GM19395 (cell line): Measurements from ENCODE around the gene P2RX1.
A peak's percentile ranks its signal among the peaks of the same experiment; 100 is the strongest.

Experiments used
- ATAC-seq: cut with Tn5 transposase; IDR thresholded peaks from one replicate; pipeline ENCODE4 v1.9.1; 2021; ENCODE audit warnings: mild to moderate bottlenecking, moderate library complexity; ENCODE audit not compliant: unreplicated experiment

The P2RX1 gene

DNA sequence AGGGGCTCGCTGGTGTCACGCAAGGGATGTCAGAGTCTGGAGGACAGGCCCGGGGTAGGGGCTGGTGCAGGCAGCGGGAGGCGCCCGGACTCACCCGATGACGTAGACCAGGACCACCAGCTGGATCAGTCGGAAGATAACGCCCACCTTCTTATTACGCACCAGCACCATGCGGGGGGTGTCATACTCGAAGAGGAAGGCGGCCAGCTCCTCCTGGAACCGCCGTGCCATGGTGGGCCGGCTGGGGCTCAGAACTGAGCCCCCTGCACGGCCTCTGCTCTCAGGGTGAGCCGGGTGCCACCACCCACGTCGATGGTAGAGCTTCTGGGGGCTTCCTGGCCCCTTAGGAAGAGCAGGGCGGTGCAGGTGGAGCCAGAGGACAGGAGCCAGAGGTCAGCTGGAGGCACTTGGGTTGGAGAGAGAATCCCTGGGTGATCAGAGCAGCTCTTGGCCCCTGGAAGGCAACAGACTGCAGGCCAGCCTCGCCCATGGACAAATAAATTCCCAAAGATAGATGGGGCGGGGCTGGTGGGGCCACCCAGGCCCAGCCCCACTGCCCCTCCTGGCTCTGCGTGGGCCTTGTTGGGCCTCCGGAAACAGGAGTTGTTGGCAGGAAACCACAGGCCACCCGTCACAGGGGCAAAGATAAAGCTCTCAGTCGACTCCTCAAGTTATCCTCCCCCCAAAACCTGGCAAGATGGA lies at the start of gene P2RX1:
Gene P2RX1 (minus strand): TSS at position 471 of the 702 bp plus-strand sequence. CDS start 240 bp downstream, at position 231.
- no peak for ATAC-seq

DNA sequence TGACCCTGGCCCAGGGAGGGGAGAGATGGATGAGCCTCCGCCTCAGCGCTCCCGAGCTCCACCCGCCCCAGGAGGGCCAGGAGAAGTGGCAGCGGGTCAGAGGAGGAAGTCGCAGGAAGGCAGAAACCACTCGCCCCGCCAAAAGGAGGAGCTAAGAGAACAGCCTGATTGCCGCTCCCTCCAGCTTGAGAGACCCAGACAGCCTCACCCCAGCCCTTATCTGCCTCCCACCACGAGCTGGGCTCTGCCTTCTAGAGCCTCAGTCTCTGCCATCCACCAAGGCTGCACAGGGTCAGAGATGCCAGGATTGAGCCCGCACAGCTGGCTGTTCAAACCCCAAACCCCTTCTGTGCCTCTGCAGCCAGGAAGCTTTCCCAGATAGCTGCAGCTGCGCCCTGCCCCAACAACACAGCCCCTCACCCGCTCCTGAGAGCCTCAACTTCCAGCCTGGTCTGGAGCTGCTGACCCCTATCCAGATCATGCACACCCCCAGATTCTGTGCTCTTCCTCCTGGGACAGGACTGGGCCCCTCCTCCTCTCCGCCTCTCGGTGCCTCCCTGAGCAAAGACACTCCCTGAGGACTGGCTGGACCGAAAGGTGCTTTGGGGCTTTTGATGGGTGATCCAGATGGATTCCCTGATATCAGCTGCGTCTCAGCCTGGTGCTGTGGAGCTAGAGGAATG lies 49.0 kb upstream of the P2RX1 start:
- peak; percentile 48 for ATAC-seq

DNA sequence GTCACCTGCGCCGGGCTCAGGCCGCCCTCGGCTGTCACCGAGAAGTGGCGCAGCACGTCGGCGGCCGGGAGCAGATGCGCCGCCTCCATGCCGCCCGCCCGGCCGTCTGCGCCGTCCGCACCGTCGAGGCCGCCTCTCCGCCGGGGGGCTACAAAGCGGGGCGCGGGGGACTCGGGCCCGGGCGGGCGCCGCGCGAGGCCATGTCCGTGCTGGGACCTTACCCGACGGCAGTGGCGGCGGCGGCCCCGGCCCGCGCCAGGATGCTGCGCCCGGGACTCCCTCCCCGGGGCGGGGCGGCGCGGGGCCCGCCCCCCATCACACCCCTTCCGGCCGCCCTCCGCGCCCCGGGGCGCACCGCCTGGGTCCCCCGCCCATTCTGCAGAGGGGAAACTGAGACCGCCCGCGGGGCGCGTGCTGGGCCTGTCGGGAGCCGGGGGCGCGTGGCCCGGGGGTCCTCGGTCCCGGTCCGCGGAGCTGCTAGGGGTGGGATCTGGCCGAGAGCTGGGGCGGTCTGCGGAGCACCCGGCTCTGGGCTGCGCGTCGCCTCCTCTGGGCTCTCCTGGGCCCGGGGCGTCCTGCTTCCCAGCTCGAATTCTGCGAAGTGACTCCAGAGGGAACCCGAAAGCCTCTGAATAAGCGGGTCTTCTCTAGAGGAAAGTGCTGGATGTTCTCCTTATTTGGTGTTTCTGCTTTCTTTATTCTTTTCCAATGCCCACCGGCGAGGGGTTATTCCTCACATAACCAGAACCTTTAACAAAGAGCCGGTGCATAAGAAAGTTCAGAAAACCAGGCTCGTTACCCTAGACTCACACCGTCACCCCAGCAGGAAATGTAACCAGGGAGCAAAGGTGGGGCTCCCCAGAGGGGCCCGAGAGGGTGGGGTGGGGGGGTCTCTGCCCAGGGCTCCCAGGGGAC lies 48.2 kb upstream of the P2RX1 start, which contains the start of gene ATP2A3:
Gene ATP2A3 (minus strand): TSS at position 235 of the 915 bp plus-strand sequence. CDS start 146 bp downstream, at position 89.
- peak; percentile 53 for ATAC-seq

DNA sequence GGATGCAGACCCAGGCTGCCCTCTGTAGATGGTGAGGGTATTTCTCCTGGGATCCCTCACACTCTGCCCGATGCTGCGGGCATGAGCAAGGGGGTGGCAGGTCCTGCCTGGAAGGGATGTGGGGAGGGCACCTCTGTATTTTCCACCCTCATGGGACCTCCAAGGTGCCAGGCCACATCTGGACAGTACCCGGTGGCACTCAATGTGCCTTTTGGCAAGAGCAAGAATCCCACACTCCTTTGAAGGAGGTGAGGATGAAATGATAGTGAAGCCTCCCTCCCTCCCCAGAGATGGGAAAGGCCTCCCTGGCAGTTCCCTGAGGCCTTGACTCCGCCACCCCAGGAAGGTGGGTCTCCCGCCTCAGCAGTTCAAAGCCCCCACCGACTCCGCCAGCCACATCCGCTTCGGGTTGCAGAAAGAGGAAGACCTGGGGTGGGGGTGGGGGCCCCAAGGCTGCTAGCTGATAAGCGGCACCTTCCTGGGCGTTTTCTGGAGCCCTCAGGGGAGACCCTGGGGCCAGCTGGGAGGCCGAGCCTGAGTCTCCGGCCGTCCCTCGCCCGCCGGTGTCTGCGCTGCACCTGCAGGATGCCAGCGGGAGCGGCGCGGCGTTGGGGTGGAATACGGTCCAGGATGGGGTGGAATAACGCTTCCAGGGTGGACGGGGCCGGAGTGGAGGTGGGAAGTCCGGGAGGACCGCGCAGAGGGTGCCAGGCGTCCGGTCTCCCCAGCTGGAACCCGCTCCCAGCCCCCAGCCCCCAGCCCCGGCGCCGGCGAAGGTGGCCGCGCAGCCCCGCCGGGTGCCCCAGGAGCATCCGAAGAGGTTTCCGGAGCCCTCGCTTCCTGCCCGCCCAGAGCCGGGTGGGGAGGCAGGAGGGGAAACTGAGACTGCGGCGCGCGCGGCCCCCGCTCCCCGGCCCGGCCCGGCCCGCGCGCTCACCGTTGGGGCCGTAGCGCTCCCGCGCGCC lies 47.3 kb upstream of the P2RX1 start:
- peak; percentile 16 for ATAC-seq

DNA sequence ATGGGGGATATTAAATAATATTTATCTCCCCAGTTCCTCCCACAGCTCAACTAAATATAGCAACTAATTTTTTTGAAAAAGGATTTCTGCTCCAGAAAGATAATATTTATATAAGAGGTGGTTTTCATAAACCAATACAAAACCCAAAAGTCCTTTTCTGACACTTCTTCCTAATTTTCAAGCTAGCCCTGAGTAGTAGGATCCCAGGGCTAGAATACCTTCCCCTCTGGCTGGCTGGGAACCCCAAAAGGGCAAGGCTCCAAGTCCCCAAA lies 46.6 kb upstream of the P2RX1 start:
- ATAC-seq, result no peak

DNA sequence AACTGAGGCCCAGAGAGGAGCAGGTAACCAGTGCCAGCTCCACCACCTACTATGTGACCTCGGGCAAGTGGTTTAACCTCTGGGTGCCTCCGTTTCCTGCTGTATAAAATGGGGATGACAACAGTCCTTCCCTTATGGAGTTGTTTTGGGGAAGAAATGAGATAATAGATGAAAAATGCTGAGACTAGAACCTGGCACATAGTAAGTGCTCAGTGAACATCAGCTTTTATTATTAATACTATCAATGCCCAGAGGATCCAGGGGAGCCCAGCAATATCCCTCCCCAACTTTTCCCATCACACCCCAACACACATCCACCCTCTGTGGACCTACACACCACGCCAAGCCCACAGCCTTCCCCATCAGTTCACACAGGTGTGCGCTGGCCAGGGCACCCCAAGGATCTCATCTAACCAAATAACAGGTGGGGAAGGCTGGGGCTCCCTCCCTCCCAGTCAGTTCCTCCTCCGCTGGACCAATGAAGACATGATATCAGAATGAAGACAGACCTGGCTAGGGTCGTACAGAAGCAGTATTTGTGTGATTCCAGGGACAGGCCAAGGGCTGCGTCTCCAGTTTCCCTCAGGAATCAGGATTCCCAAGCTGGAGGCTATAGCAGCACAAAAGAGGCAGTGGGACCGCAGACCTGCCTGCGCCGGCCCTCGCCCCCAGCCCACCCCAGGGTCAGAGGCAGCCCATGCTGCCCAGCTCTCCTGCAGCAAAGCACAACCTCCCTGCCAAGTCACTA lies 46.1 kb upstream of the P2RX1 start:
- no peak for ATAC-seq

DNA sequence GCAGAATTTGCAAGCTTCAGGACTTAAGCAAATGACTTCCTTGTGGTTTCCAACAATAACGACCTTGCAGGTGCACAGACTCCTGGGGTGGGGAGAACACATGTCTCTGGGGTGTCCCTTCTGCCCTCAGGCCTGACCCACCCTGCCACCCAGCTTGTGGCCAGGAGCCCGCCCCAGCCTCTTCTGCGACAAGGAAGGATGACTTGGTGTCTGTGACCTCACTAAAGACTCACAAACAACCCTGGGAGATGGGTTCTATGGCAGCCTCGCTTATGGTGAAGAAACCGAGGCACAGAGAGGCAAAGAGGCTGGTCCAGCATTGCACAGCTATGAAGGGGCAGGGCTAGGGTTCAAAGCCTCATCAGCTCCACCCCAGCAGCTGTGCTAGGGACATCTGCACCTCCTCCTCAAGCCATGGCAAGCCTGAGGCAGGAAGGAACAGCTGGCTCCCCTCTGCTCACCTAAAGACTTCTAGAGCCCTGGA lies 45.3 kb upstream of the P2RX1 start:
- ATAC-seq, result no peak

DNA sequence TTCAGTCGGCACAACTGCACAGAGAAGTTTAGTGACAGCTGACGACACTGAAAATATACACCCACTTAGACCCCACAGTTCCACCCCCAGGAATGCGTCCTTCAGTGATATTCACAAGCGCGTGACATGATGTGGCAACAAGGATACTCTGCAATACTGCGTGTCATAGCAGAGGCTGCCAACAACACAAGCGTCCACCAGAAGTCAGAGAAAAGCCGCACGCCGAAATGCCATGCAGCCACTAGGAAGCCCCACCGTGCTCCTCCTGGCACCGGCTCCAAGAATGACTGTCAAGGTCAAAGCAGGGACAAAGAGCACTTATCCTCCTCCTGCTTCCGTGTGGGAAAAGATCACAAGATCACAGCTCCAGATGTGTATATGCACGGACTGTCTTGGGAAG lies 44.5 kb upstream of the P2RX1 start:
- ATAC-seq, result no peak

DNA sequence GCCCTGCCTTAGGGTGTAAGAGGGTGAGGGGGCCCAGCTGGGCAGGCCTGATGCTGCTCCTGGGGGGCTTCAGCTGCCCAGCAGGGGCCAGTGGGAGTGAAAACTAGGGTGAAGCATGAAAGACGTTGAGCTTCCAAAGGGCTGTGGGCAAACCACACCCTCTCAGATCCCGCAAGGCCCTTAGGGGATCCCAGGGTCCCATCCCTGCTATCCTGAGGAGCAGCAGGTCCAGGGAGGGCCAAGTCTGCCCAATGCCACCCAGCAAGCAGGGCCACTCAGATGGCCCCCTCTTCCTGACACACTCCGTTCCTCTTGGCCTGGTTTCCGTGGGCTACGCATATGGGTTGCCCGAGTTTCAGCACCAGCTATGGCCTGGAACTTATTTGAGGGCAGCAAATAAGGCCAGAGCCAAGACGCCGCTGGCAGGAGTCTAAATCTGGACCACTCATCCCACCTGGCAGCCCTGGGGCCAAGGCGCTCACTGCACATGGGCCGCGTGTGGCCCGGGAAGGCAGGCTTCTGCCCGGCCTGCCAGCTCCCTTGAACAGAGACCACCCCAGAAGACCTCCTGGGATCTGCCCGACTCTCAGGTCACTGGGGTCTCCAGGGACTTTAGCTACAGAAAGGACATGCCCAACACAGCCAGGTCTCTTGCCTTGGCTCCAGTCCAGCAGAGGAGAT lies 43.8 kb upstream of the P2RX1 start:
- no peak for ATAC-seq

DNA sequence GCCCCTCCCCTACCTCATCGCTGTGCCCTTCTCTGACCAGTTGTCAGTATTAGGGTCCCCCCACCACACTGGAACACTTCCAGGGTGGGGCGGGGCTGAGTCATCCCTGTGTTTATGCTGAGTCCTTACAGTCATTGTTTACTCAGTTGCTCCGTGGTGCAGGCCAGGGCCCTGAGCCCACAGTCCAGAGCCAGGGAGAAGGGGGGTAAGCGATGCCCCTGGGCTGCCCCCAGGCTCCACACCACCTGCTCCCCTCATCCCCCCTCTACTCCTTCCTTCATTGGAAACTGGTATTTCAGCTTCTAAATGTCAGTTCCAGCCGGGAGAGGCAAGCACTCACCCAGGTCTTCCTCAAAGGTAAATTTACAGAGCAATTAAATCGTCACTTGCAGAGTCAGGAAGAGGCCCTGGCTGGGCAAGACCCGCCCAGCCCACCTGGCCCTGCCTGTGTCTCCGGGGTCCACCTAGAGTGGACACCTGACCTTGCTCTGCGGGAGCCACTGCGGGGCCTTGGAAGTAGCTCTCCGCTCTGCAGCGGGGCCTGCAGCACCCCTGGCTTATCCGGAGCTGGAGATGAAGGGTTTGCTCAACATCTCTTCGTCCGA lies 43.1 kb upstream of the P2RX1 start:
- ATAC-seq, result no peak

DNA sequence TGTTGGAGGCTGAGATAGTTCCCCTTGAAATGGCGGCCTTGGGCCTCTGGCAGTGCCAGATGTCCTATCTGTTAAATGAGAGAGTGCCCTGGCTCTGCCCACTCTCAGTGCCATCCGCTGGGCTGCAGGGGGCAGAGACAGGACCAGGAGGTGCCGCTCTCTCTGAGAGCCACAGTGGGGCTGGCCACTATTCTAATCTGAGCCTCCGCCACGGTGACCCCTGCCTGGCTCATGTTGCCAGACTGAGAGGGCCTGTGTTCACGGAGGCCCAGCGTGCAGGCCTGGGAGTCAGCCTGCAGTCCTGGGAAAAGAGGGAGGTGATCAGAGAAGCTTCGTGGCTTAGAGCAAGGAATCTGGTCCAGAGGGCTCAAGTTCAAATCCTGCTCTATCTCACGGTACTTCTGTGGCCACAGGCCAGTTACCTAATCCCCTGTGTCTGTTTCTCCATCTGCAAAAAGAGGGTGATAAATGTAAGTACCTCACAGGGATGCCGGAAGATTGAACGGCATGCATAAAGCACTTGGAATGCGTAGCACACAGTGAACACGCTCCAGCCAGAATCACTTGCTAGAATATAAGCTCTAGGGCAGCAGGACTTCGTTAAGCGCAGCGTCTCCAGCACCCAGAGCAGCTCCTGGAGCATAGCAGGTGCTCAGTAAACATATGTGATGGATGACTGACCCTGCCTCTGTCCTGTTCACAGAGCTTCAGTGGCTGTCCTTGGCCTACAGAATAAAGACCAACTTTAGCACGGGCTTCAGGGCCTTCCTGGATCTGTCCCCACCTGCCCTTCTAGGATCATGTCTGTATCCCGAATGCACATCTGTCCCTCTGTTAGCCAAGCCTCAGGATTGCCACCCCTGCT lies 41.7 kb upstream of the P2RX1 start:
- ATAC-seq, result no peak

DNA sequence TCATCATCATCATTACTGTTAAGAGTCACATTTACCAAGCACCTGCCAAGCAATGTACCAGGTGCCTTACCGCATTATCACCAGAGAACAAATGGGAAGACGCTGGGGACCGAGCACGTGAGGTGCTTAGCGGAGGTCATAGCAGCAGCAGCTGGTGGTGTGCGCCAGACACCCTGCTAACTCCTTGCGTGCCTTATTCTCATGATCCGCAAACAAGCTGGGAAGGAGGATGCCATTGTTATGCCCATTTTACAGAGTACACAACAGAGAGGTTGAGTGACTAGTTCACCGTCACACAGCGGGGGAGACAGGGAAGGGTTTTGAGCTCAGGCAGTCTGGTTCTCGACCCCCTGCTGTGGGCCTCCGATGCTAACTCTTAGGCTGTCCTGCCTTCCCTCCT lies 40.7 kb upstream of the P2RX1 start:
- no peak for ATAC-seq

DNA sequence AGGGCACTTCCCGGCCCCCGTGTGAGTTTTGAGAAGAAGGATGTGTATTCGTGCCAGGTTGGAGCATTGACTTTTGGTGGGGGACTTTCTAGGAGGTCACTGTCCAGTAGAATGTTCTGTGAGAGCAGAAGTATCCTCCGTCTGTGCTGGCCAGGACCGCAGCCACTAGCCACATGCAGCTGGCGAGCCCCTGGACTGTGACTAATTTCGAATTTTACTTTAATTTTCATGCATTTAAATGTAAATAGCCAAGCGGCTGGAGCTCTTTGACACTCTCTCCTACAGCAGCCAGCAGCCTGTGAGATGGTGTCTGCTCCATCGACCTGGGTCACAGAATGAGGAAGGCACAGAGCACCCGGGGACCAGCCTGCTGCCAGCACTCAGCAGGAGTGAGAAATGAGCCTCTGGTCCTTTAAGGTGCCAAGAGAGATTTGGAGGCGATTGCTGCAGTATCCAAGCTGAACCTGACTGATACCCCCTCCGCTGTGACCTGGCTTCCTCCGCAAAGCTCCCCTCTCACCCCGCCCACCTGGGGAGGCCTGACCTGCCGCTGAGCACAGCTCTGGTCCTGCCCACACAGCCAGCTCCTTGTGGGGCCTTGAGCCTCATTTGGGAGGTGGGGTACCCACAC lies 40.2 kb upstream of the P2RX1 start:
- ATAC-seq, result no peak

DNA sequence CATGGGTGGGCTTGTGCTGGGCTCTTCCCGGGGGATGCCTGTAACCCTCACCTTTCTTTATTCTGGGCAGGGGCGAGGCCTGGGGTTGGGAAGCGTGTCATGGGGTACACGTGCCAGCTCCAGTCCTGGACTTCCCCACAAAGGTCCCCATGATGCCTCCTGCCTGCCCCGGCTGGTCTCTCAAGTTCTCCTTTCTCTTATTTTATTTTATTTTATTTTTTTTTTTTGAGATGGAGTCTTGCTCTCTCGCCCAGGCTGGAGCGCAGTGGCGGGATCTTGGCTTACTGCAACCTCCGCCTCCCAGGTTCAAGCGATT lies 39.4 kb upstream of the P2RX1 start:
- ATAC-seq, result no peak

DNA sequence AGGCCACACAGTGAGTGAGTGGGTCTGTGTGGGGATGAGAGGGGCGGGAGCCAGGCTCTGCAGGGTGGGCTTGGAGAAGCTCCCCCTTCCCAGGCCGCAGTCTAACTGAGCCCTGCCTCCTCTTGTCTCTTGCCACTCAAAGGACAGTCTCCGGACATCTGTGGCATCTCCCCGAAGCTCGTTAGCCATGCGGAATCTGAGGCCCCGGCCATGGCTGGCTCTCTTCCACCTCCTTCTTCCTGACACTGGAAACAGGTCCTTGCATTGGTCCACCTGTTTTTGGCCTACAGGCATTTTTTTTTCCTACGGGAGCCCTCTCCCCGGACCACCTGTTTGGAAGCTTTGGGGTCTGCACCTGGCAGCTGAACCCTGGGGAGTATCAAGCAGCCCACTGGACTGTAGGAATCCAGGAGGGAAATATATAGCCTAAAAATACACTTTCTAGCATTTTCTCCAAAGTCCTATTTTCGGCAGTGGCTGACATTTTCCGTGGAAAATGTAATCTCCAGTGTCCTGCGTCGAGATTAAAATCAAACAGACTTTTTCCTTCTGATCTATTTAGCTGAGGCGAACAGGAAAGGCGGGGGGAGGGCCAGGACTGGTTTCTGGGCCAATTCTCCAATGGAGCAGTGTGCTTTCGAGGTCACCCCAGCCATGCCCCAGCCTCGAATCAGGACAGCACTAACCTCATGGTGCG lies 38.9 kb upstream of the P2RX1 start:
- no peak for ATAC-seq

DNA sequence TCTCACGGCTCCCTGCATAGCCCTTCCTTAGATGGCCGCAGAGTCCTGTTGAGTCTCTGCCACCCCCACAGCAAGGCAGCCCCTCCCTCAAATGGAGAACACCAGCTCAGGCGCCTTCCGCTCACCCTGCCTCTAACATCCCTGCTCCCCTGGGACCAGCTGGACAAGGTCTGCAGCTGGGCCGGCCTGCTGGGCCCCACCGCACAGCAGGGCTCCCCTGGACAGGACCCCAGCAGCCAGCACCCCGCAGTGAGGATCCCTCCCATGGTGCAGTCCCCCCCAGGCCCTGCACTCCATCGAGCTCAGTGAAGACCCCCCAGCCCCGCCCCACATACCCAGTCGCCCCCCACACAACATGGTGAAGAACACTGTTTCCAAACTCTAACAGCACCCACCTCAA lies 37.8 kb upstream of the P2RX1 start:
- ATAC-seq, result no peak

DNA sequence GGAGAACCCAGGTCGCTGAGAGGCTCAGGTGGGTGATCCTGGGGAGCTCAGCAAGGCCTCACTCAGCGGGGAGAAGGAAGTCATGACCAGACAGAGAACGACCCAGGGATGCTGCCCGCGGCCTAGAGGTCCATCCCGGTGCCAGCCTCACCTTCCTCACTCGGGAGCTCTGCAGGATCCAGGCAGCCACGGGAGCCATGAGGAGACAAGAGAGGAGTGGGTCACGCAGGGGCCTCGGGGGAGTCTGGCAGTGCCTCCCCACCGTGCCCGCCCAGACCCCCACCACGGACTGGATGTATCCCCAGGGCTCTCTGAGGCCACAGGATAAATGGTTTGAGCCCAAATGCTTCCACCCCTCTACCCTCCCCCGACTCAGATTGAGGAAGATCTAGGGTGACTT lies 37.3 kb upstream of the P2RX1 start:
- ATAC-seq, result no peak
